Glomerular endothelial cell (primary cell): ENCODE results near the gene ANGPTL1. TPM values are rescaled to one million over a fixed set of nuclear protein-coding genes. Genes with fewer than 3 reads are reported as not detected.

Experiments
- total RNA-seq: library from RNA; depleted of rRNA; stranded (reverse); fragments of >200 nt; gene quantifications from 2 replicates; pipeline ENCODE4 v1.2.3, GENCODE V29; 2015

The ANGPTL1 gene
- total RNA-seq, 1 donor from 2014 or later: not detected

Other genes with a start within 250 kb of the ANGPTL1 start
- 28.6 and 37.7 TPM in 2 replicates for gene RALGPS2, start 145.8 kb downstream of the ANGPTL1 start, total RNA-seq
- gene FAM20B, start 154.8 kb upstream of the ANGPTL1 start, total RNA-seq: 23.7 and 24.2 TPM in 2 replicates
- gene TOR3A, start 211.0 kb upstream of the ANGPTL1 start, total RNA-seq: 43.7 and 75.8 TPM in 2 replicates